ENCODE results near the gene ETV2. TPM values are rescaled to one million over a fixed set of nuclear protein-coding genes. Genes with fewer than 3 reads are reported as not detected.

Gene ETV2
- total RNA-seq, 1 donor = 0.81 TPM

GRCh38 chr19:35666251-35666913, 24.8 kb downstream of the ETV2 start, which contains the start of gene UPK1A:
TSS of gene UPK1A (plus strand) at chr19:35666517. CDS start at chr19:35666813, 296 bp downstream.
- no peak for TF ChIP-seq CTCF (IDR thresholded peaks at IDR 0.05; ENCODE audit: insufficient read depth, low read length)
- no peak for DNase-seq (ENCODE audit: low read depth)
- H3K4me3 ChIP-seq (ENCODE audit: low read depth, low read length) = no peak within 1 kb of the TSS

DNA sequence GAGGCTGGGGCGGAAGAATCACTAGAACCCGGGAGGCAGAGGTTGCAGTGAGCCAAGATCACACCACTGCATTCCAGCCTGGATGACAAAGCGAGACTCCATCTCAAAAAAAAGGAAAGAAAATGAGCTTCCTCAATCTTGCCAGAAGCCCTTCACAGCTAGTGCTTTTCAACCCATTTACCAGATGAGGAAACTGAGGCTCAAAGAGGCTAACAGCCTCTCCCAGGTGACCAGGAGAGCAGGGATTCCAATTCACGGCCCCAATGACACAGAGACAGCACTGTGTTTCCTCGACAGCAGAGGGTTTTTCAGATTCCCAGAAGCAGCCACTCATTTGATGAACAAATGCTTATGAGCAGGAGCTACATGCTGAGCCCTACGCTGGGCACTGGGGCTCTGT, 28.0 kb downstream of the ETV2 start:
- no peak for TF ChIP-seq CTCF (IDR thresholded peaks at IDR 0.05; ENCODE audit: insufficient read depth, low read length)
- H3K4me3 ChIP-seq (ENCODE audit: low read depth, low read length) = no peak overlapping the region
- DNase-seq (ENCODE audit: low read depth) = no peak

GRCh38 chr19:35669974-35670373, 28.4 kb downstream of the ETV2 start:
- no peak overlapping the region for H3K4me3 ChIP-seq (ENCODE audit: low read depth, low read length)
- DNase-seq (ENCODE audit: low read depth) = no peak
- TF ChIP-seq CTCF (IDR thresholded peaks at IDR 0.05; ENCODE audit: insufficient read depth, low read length) = no peak

- DNase-seq (ENCODE audit: low read depth) = no peak
- TF ChIP-seq CTCF (IDR thresholded peaks at IDR 0.05; ENCODE audit: insufficient read depth, low read length) = no peak
- H3K4me3 ChIP-seq (ENCODE audit: low read depth, low read length) = no peak overlapping the region
These were observed 29.1 kb downstream of the ETV2 start for GRCh38 chr19:35670686-35671085.

- no peak for TF ChIP-seq CTCF (IDR thresholded peaks at IDR 0.05; ENCODE audit: insufficient read depth, low read length)
- peak; percentile 47 for DNase-seq (ENCODE audit: low read depth)
These were observed 30.3 kb downstream of the ETV2 start for GRCh38 chr19:35671818-35672217.

DNA sequence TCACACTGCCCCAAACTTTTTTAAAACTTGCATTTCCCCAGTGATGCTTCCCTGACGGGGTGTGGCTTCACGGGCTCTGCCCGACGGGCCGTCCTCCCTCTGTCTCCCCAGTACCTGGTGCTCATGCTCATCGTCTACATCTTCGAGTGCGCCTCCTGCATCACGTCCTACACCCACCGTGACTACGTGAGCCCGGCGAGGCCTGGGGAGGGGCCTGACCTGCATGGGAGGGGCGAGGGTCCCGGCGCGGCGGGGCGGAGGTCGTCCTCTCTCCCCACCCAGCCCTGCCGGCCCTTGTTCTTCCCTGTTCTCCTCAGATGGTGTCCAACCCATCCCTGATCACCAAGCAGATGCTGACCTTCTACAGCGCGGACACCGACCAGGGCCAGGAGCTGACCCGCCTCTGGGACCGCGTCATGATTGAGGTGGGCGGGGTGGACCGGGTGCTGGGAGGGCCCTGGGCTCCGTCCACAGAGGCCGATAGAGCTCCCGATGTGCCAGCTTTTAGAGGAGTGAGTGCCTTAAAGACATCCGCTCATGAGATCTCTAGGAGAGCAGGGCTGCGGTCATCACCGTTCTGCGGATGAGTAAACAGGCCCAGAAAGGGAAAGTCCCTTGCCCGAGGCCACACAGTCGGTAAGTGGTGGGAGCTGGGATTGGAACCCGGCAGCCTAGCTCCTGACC, 31.7 kb downstream of the ETV2 start:
- peak; percentile 48 for DNase-seq (ENCODE audit: low read depth)
- H3K4me3 ChIP-seq (ENCODE audit: low read depth, low read length) = peak overlapping the region; percentile 53
- TF ChIP-seq CTCF (IDR thresholded peaks at IDR 0.05; ENCODE audit: insufficient read depth, low read length) = no peak

More at GRCh38 chr19:35671818-35672217, 30.3 kb downstream of the ETV2 start:
- no peak overlapping the region for H3K4me3 ChIP-seq (ENCODE audit: low read depth, low read length)

All from fibroblast of the aortic adventitia (primary cell).